Measurements from ENCODE around the gene TMEM82. TPM values are rescaled to one million over a fixed set of nuclear protein-coding genes. Genes with fewer than 3 reads are reported as not detected.
A peak's percentile ranks its signal among the peaks of the same experiment; 100 is the strongest.

Gene TMEM82
- total and polyA plus RNA-seq, 10 donors, result not detected

GRCh38 chr1:15736892-15737261, 5.4 kb upstream of the TMEM82 start:
- intact Hi-C loops (cut with DNase I; ENCODE audit: low total_unique reads), result no loop called here
- WGBS, 5 donors, result 55 to 85% (median 72%) methylated on average over 3 to 6 of the region's 6 CpGs
- H3K9me3 ChIP-seq, result no peaks in the 10 kb centered on the region
- peaks cover 0 to 28% (median 8%) of the 10 kb centered on the region in 6 donors for H3K4me1 ChIP-seq
- H3K36me3 ChIP-seq, result peaks cover 0 to 54% (median 33%) of the 10 kb centered on the region in 6 donors
- no peak overlapping the region for H3K4me3 ChIP-seq
- TF ChIP-seq POLR2AphosphoS5 (IDR thresholded peaks at IDR 0.05) (no peak), POLR2A (IDR thresholded peaks at IDR 0.05) (no peak), CTCF (IDR thresholded peaks at IDR 0.05 in 8 of 11, conservative IDR thresholded peaks at IDR 0.05 in 3 of 11) (no peak)
- H3K27me3 ChIP-seq (replicated peaks in 1 of 7), result no peaks in the 10 kb centered on the region
- H3K27ac ChIP-seq, result no peak overlapping the region
- DNase-seq, result no peak

- Histone ChIP-seq H3K36me3 (peaks cover 0 to 47% (median 25%) of the 10 kb centered on the region in 6 donors), H3K27ac (peak overlapping the region in 1 of 8 donors; percentile 2), H3K4me1 (peaks cover 0 to 28% (median 8%) of the 10 kb centered on the region in 6 donors), H3K9me3 (no peaks in the 10 kb centered on the region), H3K27me3 (replicated peaks in 1 of 7) (no peaks in the 10 kb centered on the region), H3K4me3 (no peak overlapping the region)
- intact Hi-C loops (cut with DNase I; ENCODE audit: low total_unique reads), result no loop called here
- TF ChIP-seq CTCF (IDR thresholded peaks at IDR 0.05 in 8 of 11, conservative IDR thresholded peaks at IDR 0.05 in 3 of 11) (no peak), POLR2AphosphoS5 (IDR thresholded peaks at IDR 0.05) (peak in 1 of 3 donors; percentile 56)
- no peak for DNase-seq
- 85 to 92% (median 90%) methylated on average over 14 to 20 of the region's 20 CpGs for WGBS, 5 donors
Observed at GRCh38 chr1:15737324-15738319, 4.7 kb upstream of the TMEM82 start.

- Histone ChIP-seq H3K4me3 (no peak overlapping the region), H3K27ac (peak overlapping the region in 4 of 8 donors; percentile 8 to 37 (median 19)), H3K4me1 (peaks cover 0 to 28% (median 8%) of the 10 kb centered on the region in 6 donors), H3K36me3 (peaks cover 0 to 37% (median 16%) of the 10 kb centered on the region in 6 donors), H3K9me3 (no peaks in the 10 kb centered on the region), H3K27me3 (replicated peaks in 1 of 7) (no peaks in the 10 kb centered on the region)
- TF ChIP-seq POLR2AphosphoS5 (IDR thresholded peaks at IDR 0.05) (no peak), POLR2A (IDR thresholded peaks at IDR 0.05) (no peak), CTCF (IDR thresholded peaks at IDR 0.05 in 8 of 11, conservative IDR thresholded peaks at IDR 0.05 in 3 of 11) (no peak)
- WGBS, 5 donors, result 86 to 97% (median 89%) methylated on average over 7 to 15 of the region's 15 CpGs
- intact Hi-C loops (cut with DNase I; ENCODE audit: low total_unique reads), result no loop called here
- DNase-seq, result no peak
Observed at GRCh38 chr1:15738416-15739113, 3.7 kb upstream of the TMEM82 start.

Measured in spleen (tissue), 11 donors.